ENCODE data around the gene ADGRA3. TPM values are rescaled to one million over a fixed set of nuclear protein-coding genes. Genes with fewer than 3 reads are reported as not detected.
A peak's percentile ranks its signal among the peaks of the same experiment; 100 is the strongest.

Gene ADGRA3
- total RNA-seq, 4 donors from 2014 or later: 17.1 to 86.4 (median 25.7) TPM

- H3K36me3 ChIP-seq: no peaks in the 10 kb centered on the region
- ATAC-seq (no peak), DNase-seq (no peak)
- no peak for TF ChIP-seq POLR2A (IDR thresholded peaks at IDR 0.05)
- TF ChIP-seq, protein P1, sequence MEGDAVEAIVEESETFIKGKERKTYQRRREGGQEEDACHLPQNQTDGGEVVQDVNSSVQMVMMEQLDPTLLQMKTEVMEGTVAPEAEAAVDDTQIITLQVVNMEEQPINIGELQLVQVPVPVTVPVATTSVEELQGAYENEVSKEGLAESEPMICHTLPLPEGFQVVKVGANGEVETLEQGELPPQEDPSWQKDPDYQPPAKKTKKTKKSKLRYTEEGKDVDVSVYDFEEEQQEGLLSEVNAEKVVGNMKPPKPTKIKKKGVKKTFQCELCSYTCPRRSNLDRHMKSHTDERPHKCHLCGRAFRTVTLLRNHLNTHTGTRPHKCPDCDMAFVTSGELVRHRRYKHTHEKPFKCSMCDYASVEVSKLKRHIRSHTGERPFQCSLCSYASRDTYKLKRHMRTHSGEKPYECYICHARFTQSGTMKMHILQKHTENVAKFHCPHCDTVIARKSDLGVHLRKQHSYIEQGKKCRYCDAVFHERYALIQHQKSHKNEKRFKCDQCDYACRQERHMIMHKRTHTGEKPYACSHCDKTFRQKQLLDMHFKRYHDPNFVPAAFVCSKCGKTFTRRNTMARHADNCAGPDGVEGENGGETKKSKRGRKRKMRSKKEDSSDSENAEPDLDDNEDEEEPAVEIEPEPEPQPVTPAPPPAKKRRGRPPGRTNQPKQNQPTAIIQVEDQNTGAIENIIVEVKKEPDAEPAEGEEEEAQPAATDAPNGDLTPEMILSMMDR (IDR thresholded peaks at IDR 0.05 in 4 of 5, conservative IDR thresholded peaks at IDR 0.05 in 1 of 5): no peak
- intact Hi-C loops (cut with DNase I; ENCODE audit: low total_unique reads) (no loop called here), in situ Hi-C loops (cut with MboI; ENCODE audit: low sequenced_read_pairs in 4 of 4) (no loop called here)
- H3K4me3 ChIP-seq: no peak overlapping the region
- H3K27me3 ChIP-seq: no peaks in the 10 kb centered on the region
- no peaks in the 10 kb centered on the region for H3K9me3 ChIP-seq
- no peak overlapping the region for H3K27ac ChIP-seq
- H3K4me1 ChIP-seq: peaks cover 35 to 49% of the 10 kb centered on the region in 2 donors
Observed at GRCh38 chr4:22502895-22503814, 12.7 kb downstream of the ADGRA3 start.

GRCh38 chr4:22501715-22502095 lies 14.2 kb downstream of the ADGRA3 start:
- peaks cover 26 to 39% of the 10 kb centered on the region in 2 donors for H3K4me1 ChIP-seq
- no peaks in the 10 kb centered on the region for H3K27me3 ChIP-seq
- no peaks in the 10 kb centered on the region for H3K9me3 ChIP-seq
- H3K27ac ChIP-seq: peak overlapping the region in 3 of 4 donors; percentile 67 to 81 (median 75)
- no peaks in the 10 kb centered on the region for H3K36me3 ChIP-seq
- in situ Hi-C loops (cut with MboI; ENCODE audit: low sequenced_read_pairs in 4 of 4) (no loop called here), intact Hi-C loops (cut with DNase I; ENCODE audit: low total_unique reads) (no loop called here)
- TF ChIP-seq, protein P1 (IDR thresholded peaks at IDR 0.05 in 4 of 5, conservative IDR thresholded peaks at IDR 0.05 in 1 of 5): no peak
- TF ChIP-seq POLR2A (IDR thresholded peaks at IDR 0.05): no peak
- no peak for DNase-seq
- ATAC-seq: no peak
- H3K4me3 ChIP-seq: no peak overlapping the region

DNA sequence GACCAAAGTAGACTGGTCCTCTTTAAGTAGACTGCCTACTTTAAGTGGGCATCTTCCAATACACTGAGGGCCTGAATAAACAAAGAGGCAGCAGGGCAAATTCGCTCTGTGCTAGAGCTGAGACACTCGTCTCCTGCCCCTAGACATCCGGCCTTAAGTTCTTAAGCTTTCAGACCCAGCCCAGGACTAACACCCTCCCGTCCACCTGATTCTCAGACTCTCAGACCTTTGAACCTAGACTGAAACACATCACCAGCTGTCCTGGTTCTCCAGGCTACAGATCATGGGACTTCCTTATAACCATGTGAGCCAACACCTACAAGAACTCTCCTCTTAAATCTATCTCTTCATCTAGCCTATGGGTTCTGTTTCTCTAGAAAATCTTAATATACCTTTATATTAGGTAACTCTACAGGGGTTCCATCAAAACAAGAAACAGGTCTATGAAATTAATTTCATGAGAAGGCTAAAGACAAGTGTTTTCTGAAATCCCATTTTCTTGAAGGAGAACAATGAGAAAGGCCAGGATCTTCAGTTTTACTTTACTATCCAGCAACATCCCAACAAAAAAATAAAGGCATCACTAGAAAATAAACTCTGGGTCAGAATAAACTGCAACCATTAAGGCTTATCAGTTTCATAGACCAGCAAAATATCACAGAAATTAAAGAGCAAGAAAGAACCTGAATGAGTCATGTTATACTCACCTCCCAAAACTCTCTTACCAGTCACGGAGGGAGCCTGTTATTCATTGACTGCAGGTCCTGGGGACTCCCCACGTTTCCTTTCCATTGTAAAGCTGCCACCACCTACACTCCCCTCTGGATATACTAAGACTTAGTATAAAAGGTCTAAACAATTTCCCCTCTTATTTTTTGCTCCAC lies 14.8 kb downstream of the ADGRA3 start:
- DNase-seq (no peak), ATAC-seq (peak; percentile 35 to 55)
- intact Hi-C loops (cut with DNase I; ENCODE audit: low total_unique reads): no loop called here
- no peaks in the 10 kb centered on the region for H3K9me3 ChIP-seq
- no peaks in the 10 kb centered on the region for H3K36me3 ChIP-seq
- H3K4me1 ChIP-seq: peaks cover 26 to 37% of the 10 kb centered on the region in 2 donors
- in situ Hi-C loops (cut with MboI; ENCODE audit: low sequenced_read_pairs in 4 of 4): no loop called here
- TF ChIP-seq POLR2A (IDR thresholded peaks at IDR 0.05): no peak
- TF ChIP-seq, protein P1 (IDR thresholded peaks at IDR 0.05 in 4 of 5, conservative IDR thresholded peaks at IDR 0.05 in 1 of 5): no peak
- no peaks in the 10 kb centered on the region for H3K27me3 ChIP-seq
- peak overlapping the region in 3 of 4 donors; percentile 67 to 81 (median 75) for H3K27ac ChIP-seq
- peak overlapping the region in 1 of 4 donors; percentile 3 for H3K4me3 ChIP-seq

DNA sequence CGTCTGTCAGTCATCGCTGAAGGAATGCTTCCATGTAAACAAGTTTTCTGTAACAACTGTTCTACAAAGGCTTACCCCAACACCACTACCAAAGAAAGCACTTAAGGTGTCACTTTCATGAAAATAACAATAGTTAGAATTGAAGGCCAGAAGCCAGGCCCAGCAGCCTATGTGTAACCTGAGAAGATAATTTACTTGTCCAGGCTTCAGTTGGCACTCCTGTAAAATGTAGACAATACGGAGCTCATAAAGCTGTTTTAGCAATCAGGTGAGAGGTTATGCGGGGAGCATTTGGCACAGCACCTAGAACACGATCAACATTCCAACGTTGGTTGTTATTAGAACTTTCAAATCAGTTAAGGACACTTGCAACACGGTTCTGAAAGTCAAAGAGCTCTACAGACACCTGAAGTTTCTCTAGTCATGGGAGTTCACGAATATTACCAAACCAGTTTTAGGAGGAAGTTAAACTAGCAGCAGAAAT lies 15.7 kb downstream of the ADGRA3 start:
- in situ Hi-C loops (cut with MboI; ENCODE audit: low sequenced_read_pairs in 4 of 4): no loop called here
- H3K4me1 ChIP-seq: peaks cover 24 to 31% of the 10 kb centered on the region in 2 donors
- peak in 1 of 2 donors; percentile 26 for DNase-seq
- no peak for TF ChIP-seq POLR2A (IDR thresholded peaks at IDR 0.05)
- TF ChIP-seq, protein P1 (IDR thresholded peaks at IDR 0.05 in 4 of 5, conservative IDR thresholded peaks at IDR 0.05 in 1 of 5): no peak
- no peaks in the 10 kb centered on the region for H3K36me3 ChIP-seq
- peak overlapping the region in 1 of 4 donors; percentile 3 for H3K4me3 ChIP-seq
- ATAC-seq: peak; percentile 65 to 77
- no peaks in the 10 kb centered on the region for H3K9me3 ChIP-seq
- H3K27ac ChIP-seq: peak overlapping the region in 3 of 4 donors; percentile 67 to 81 (median 75)
- intact Hi-C loops (cut with DNase I; ENCODE audit: low total_unique reads): no loop called here
- H3K27me3 ChIP-seq: no peaks in the 10 kb centered on the region
